Cardiac septum (tissue), 1 donor: ENCODE data around the gene RMRP. TPM values are rescaled to one million over a fixed set of nuclear protein-coding genes. Genes with fewer than 3 reads are reported as not detected.
"Not testable (repeated sequence)": the region's sequence is repeated elsewhere in the genome, so short reads cannot be mapped to it uniquely, and the experiment has no call there.

Source experiments
- DNase-seq: peaks from one replicate; pipeline ENCODE4 v3.0.0-alpha.2; 2020; ENCODE audit warnings: low spot score
- intact Hi-C: fragments of 100-400 bp; cut with DNase I; formaldehyde crosslinking; loops from one replicate; pipeline ENCODE4 v1.14.0; 2022
- total RNA-seq: library from RNA; stranded (reverse); fragmentation: NEBNext Ultra II Directional; extraction: Animal tissue kit (Norgen Biotek cat#: 25700); gene quantifications from one replicate; pipeline ENCODE4 v1.2.1, GENCODE V29; 2021
- donor health status: DM: no; HTN: no; CAD: no.

Gene RMRP
- total RNA-seq, 1 donor from 2014 or later: 10,677 TPM

- peak; percentile 20 for DNase-seq
- intact Hi-C loops: no loop called here
These were observed 29.3 kb downstream of the RMRP start for GRCh38 chr9:35628389-35628991.

- intact Hi-C loops: no loop called here
- no peak for DNase-seq
These were observed 30.2 kb downstream of the RMRP start for GRCh38 chr9:35627575-35627974.

GRCh38 chr9:35619800-35620158 lies 38.0 kb downstream of the RMRP start:
- no peak for DNase-seq
- intact Hi-C loops: no loop called here

GRCh38 chr9:35618854-35619799 lies 38.7 kb downstream of the RMRP start:
- DNase-seq: no peak
- intact Hi-C loops: no loop called here

GRCh38 chr9:35618325-35618727 lies 39.5 kb downstream of the RMRP start, which contains the start of gene CD72:
TSS of gene CD72 (minus strand) at chr9:35618413. CDS start at chr9:35618303, 110 bp downstream.
- DNase-seq: no peak
- intact Hi-C loops: no loop called here

- DNase-seq: no peak
- intact Hi-C loops: no loop called here
These were observed 40.3 kb downstream of the RMRP start for GRCh38 chr9:35617548-35617947.

GRCh38 chr9:35616681-35617459 lies 40.9 kb downstream of the RMRP start:
- intact Hi-C loops: no loop called here
- peak; percentile 83 for DNase-seq

GRCh38 chr9:35615981-35616680 lies 41.7 kb downstream of the RMRP start:
- DNase-seq: no peak
- intact Hi-C loops: no loop called here

- intact Hi-C loops: no loop called here
- DNase-seq: no peak
These were observed 45.0 kb downstream of the RMRP start for GRCh38 chr9:35612843-35613242.

- DNase-seq, intact Hi-C loops: not testable (repeated sequence)
These were observed 45.8 kb downstream of the RMRP start for GRCh38 chr9:35612066-35612465.

- no peak for DNase-seq
- intact Hi-C loops: no loop called here
These were observed 46.5 kb downstream of the RMRP start for GRCh38 chr9:35611230-35611797.

GRCh38 chr9:35609820-35610163 lies 48.0 kb downstream of the RMRP start:
- intact Hi-C loops: loop anchor here (5.0 to 10.0 kb wide), 3 partner anchors 38 to 535 kb away; partner anchors contain the start of genes ATOSB, FANCG and VCP
- no peak for DNase-seq

GRCh38 chr9:35609001-35609819 lies 48.6 kb downstream of the RMRP start:
- DNase-seq: no peak
- intact Hi-C loops: loop anchor here (5.0 to 10.0 kb wide), 3 partner anchors 38 to 534 kb away; partner anchors contain the start of genes ATOSB, FANCG and VCP

GRCh38 chr9:35608221-35608620 lies 49.6 kb downstream of the RMRP start:
- no peak for DNase-seq
- intact Hi-C loops: loop anchor here (5.0 to 10.0 kb wide), 3 partner anchors 39 to 533 kb away; partner anchors contain the start of genes ATOSB, FANCG and VCP
